Endothelial cell of umbilical vein (primary cell): Measurements from ENCODE around the gene ADCY5. TPM values are rescaled to one million over a fixed set of nuclear protein-coding genes. Genes with fewer than 3 reads are reported as not detected.

Experiments
- BruUV-seq: library from RNA; stranded (reverse); fragments of 400-500 nt; replicated peaks from 2 replicates; lab custom pipeline; 2021; lab: Mats Ljungman, UMichigan
- CTCF ChIA-PET: fragments of 300-600, 350-600 bp; sonication (Branson Sonifier 250); formaldehyde crosslinking; loops from one replicate; lab custom pipeline; 2021; ENCODE audit warnings: antibody characterized with exemption, inconsistent platforms; lab: Charles Lee
- POLR2A ChIA-PET: fragments of 300-600, 350-600 bp; sonication (Branson Sonifier 250); formaldehyde crosslinking; loops from one replicate; lab custom pipeline; 2021; ENCODE audit warnings: antibody characterized with exemption, inconsistent platforms; lab: Charles Lee
- DNase-seq: peaks from one replicate; pipeline ENCODE4 v3.0.0-alpha.2; 2011; ENCODE audit warnings: low read depth, low spot score
- FAIRE-seq: peaks from 2 replicates; lab custom pipeline; 2011; peaks lifted over from hg19 to GRCh38; lab: Jason Lieb, UNC
- H2AFZ ChIP-seq: 2 replicates; pipeline ENCODE4 v1.6.0; 2012; ENCODE audit warnings: low read depth, low read length, control low read depth, inconsistent platforms
- H3K27ac ChIP-seq: 2 replicates; pipeline ENCODE4 v1.5.1; 2011; ENCODE audit warnings: low read depth, mild to moderate bottlenecking, control low read depth, low read length, moderate library complexity; ENCODE audit not compliant: insufficient read depth
- H3K27me3 ChIP-seq, 2 experiments: 2 replicates each; pipeline versions ENCODE4 v1.6.0 to v1.6.1; 2011; ENCODE audit warnings: low read length in 2 of 2, mixed read lengths in 1 of 2; ENCODE audit not compliant: control insufficient read depth in 2 of 2, insufficient read depth in 2 of 2
- H3K36me3 ChIP-seq, 2 experiments: 2 replicates in 1 of 2; 3 replicates in 1 of 2; pipeline ENCODE4 v1.5.1; 2011; ENCODE audit warnings: low read length in 2 of 2, mild to moderate bottlenecking in 1 of 2, moderate library complexity in 1 of 2; ENCODE audit not compliant: control insufficient read depth in 2 of 2, insufficient read depth in 2 of 2; ENCODE audit errors: extremely low read depth in 1 of 2
- H3K4me1 ChIP-seq: 3 replicates; pipeline ENCODE4 v1.5.1; 2011; ENCODE audit warnings: mild to moderate bottlenecking, low read length; ENCODE audit not compliant: control insufficient read depth, insufficient read depth; ENCODE audit errors: extremely low read depth
- H3K4me2 ChIP-seq: 2 replicates; pipeline ENCODE4 v1.6.1; 2011; ENCODE audit warnings: low read length, control low read depth, mixed read lengths; ENCODE audit not compliant: insufficient read depth
- H3K4me3 ChIP-seq, 3 experiments: fragments of 200-600 bp in 1 of 3; sonication (generic), shearing (Covaris generic) in 1 of 3; replicated peaks in 1 of 3; 2 replicates each; pipeline ENCODE4 v1.5.1; 2011 to 2016; ENCODE audit warnings: control low read depth in 3 of 3, low read length in 3 of 3, mild to moderate bottlenecking in 2 of 3, inconsistent platforms in 1 of 3, low read depth in 1 of 3, moderate library complexity in 1 of 3; ENCODE audit not compliant: insufficient read depth in 1 of 3
- H3K79me2 ChIP-seq: 2 replicates; pipeline ENCODE4 v1.6.0; 2012; ENCODE audit warnings: low read length, inconsistent platforms; ENCODE audit not compliant: control insufficient read depth, insufficient read depth
- H3K9ac ChIP-seq: replicated peaks from 2 replicates; pipeline ENCODE3; 2011; ENCODE audit warnings: low read length, control low read depth; ENCODE audit not compliant: insufficient read depth; ENCODE audit errors: extremely low read depth
- H3K9me1 ChIP-seq: replicated peaks from 3 replicates; pipeline ENCODE4 v1.6.0; 2011; ENCODE audit warnings: mild to moderate bottlenecking, low read length; ENCODE audit not compliant: control insufficient read depth, insufficient read depth; ENCODE audit errors: extremely low read depth
- H3K9me3 ChIP-seq: replicated peaks from 2 replicates; pipeline ENCODE4 v1.5.1; 2012; ENCODE audit warnings: low read length, inconsistent platforms; ENCODE audit not compliant: control insufficient read depth, insufficient read depth
- H4K20me1 ChIP-seq: replicated peaks from 2 replicates; pipeline ENCODE3; 2011; ENCODE audit warnings: mild to moderate bottlenecking, low read length; ENCODE audit not compliant: control insufficient read depth, insufficient read depth; ENCODE audit errors: extremely low read depth
- CTCF ChIP-seq, 2 donors: IDR thresholded peaks; 1 replicate in 1 of 2; 2 replicates in 1 of 2; pipeline ENCODE4 v1.5.1; 2011; ENCODE audit warnings: low read length in 2 of 2, mild to moderate bottlenecking in 2 of 2, moderate library complexity in 2 of 2, control low read depth in 1 of 2, inconsistent platforms in 1 of 2, low read depth in 1 of 2; ENCODE audit not compliant: insufficient read depth in 1 of 2; ENCODE audit errors: extremely low read depth in 1 of 2
- EZH2 ChIP-seq: IDR thresholded peaks from 2 replicates; pipeline ENCODE4 v1.6.1; 2012; ENCODE audit warnings: borderline replicate concordance, low read depth, mild to moderate bottlenecking, moderate library complexity, low read length, inconsistent platforms; ENCODE audit not compliant: severe bottlenecking
- FOS ChIP-seq: IDR thresholded peaks from 2 replicates; pipeline ENCODE4 v1.6.1; 2011; ENCODE audit warnings: mild to moderate bottlenecking, low read length, moderate library complexity, borderline replicate concordance; ENCODE audit not compliant: insufficient read depth
- GATA2 ChIP-seq: IDR thresholded peaks from 2 replicates; pipeline ENCODE4 v1.7.0; 2011; ENCODE audit warnings: low read depth, mild to moderate bottlenecking, moderate library complexity, mixed read lengths, low read length; ENCODE audit not compliant: insufficient read length, insufficient read depth
- JUN ChIP-seq: IDR thresholded peaks from 2 replicates; pipeline ENCODE4 v1.6.1; 2011; ENCODE audit warnings: borderline replicate concordance, low read depth; ENCODE audit not compliant: insufficient read length, insufficient read depth
- MYC ChIP-seq: IDR thresholded peaks from one replicate; pipeline ENCODE4 v1.6.1; 2011; ENCODE audit warnings: mild to moderate bottlenecking, low read depth, low read length
- POLR2A ChIP-seq: IDR thresholded peaks from 2 replicates; pipeline ENCODE4 v1.6.1; 2012; ENCODE audit warnings: low read depth, mild to moderate bottlenecking, control low read depth, low read length
- POLR2AphosphoS5 ChIP-seq: IDR thresholded peaks from 2 replicates; pipeline ENCODE4 v1.6.1; 2012; ENCODE audit warnings: low read depth, mild to moderate bottlenecking, control low read depth, low read length, moderate library complexity; ENCODE audit not compliant: insufficient read depth
- dilution Hi-C: fragments of 300-500 bp; cut with MboI; formaldehyde crosslinking; loops from one replicate; pipeline ENCODE4 v1.15.0; 2019; ENCODE audit warnings: low sequenced_read_pairs; ENCODE audit not compliant: extremely low pct_ligation_motif_present
- intact Hi-C: fragments of 100-400 bp; cut with micrococcal nuclease; formaldehyde crosslinking; loops from one replicate; pipeline ENCODE4 v1.10.0; 2022
- polyA plus RNA-seq, 4 experiments: library from polyadenylated mRNA; depleted of rRNA in 3 of 4; stranded (reverse) in 3 of 4; unstranded in 1 of 4; fragments of >200 nt; gene quantifications; 2 replicates each; pipeline versions ENCODE4 v1.2.1 to v1.2.3, GENCODE V29; 2011 to 2012; ENCODE audit warnings: missing spikeins in 1 of 4
- total RNA-seq: library from RNA; stranded (reverse); gene quantifications from 2 replicates; pipeline ENCODE4 v1.2.3, GENCODE V29; 2021
- TF ChIP-seq, protein P1 (sequence below): IDR thresholded peaks from 2 replicates; pipeline ENCODE4 v1.6.1; 2011; ENCODE audit not compliant: insufficient read depth, insufficient read length

Gene ADCY5
- total and polyA plus RNA-seq, 2 donors (not counting 3 experiments of a cell fraction or from before 2014, with no cell fraction given): 0.01 TPM; not detected in 1

DNA sequence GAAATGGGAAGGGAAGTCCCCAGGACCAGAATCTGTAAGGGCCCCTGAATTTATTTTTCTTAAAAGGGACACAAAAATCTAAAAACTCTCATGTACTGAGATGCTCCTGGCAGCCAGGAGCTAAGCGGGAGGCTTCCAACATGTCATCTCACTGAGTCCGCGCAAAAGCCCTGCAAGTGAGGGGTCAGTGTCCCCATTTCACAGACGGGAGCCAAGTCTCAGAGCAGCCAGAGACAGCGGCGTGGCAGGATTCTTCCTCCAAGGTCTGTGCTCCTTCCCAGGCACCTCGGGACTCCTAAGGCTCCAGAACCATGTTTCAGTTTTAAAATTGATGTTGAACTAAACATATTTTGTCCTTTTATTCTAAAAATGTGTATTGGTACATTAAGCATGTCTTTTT, 114.8 kb downstream of the ADCY5 start:
- H3K4me1 ChIP-seq: no peaks in the 10 kb centered on the region
- POLR2A ChIA-PET: no interaction called here
- DNase-seq (no peak), FAIRE-seq (no peak)
- TF ChIP-seq, protein P1, sequence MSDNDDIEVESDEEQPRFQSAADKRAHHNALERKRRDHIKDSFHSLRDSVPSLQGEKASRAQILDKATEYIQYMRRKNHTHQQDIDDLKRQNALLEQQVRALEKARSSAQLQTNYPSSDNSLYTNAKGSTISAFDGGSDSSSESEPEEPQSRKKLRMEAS: no peak
- no peak for TF ChIP-seq GATA2
- no peak for TF ChIP-seq POLR2AphosphoS5
- no peak for TF ChIP-seq MYC
- no peak for TF ChIP-seq POLR2A
- TF ChIP-seq JUN: no peak
- no peak for TF ChIP-seq FOS
- no peak for TF ChIP-seq EZH2
- no peak for TF ChIP-seq CTCF (IDR thresholded peaks at IDR 0.05; ENCODE audit: extremely low read depth in 1 of 2, insufficient read depth in 1 of 2, low read depth in 1 of 2, low read length in 2 of 2)
- H3K9ac ChIP-seq: no peak overlapping the region
- no peak overlapping the region for H3K27ac ChIP-seq
- intact Hi-C loops: no loop called here
- CTCF ChIA-PET: no interaction called here
- H2AFZ ChIP-seq: no peak overlapping the region
- H3K27me3 ChIP-seq: no peaks in the 10 kb centered on the region
- H4K20me1 ChIP-seq: no peaks in the 10 kb centered on the region
- H3K79me2 ChIP-seq: no peaks in the 10 kb centered on the region
- dilution Hi-C loops: no loop called here
- no peaks in the 10 kb centered on the region for H3K9me1 ChIP-seq
- H3K4me2 ChIP-seq: no peak overlapping the region
- no peaks in the 10 kb centered on the region for H3K36me3 ChIP-seq
- BruUV-seq: no TSS peak
- H3K9me3 ChIP-seq: no peaks in the 10 kb centered on the region
- H3K4me3 ChIP-seq: no peak overlapping the region
